Stimulated activated effector memory CD8-positive, alpha-beta T cell treated with anti-CD3 and anti-CD28 coated beads, Interleukin-12 subunit alpha, Interleukin-12 subunit beta, amount 100 ng/mL, for 72 hours (primary cell): ENCODE results near the gene KMT2C.
"Not testable (repeated sequence)": the region's sequence is repeated elsewhere in the genome, so short reads cannot be mapped to it uniquely, and the experiment has no call there.

ENCODE experiments used
- ATAC-seq: fragments of 150-1000 bp; cut with Tn5 transposase; 2 replicates; pipeline ENCODE4 v1.10.0; 2021
- DNase-seq, 2 donors: peaks; one replicate each; pipeline ENCODE4 v3.0.0; 2021 to 2022; ENCODE audit warnings: low spot score in 2 of 2
- H3K27ac Mint-ChIP-seq: one replicate; pipeline ENCODE4 v1.8.0; 2022; ENCODE audit warnings: mild to moderate bottlenecking, mixed read lengths
- H3K36me3 Mint-ChIP-seq: one replicate; pipeline ENCODE4 v1.8.0; 2022; ENCODE audit warnings: mild to moderate bottlenecking, mixed read lengths
- H3K4me1 Mint-ChIP-seq: one replicate; pipeline ENCODE4 v1.8.0; 2022; ENCODE audit warnings: mixed read lengths
- H3K4me3 Mint-ChIP-seq: one replicate; pipeline ENCODE4 v1.8.0; 2022; ENCODE audit warnings: mild to moderate bottlenecking, mixed read lengths
- H3K9me3 Mint-ChIP-seq: one replicate; pipeline ENCODE4 v1.8.0; 2022; ENCODE audit warnings: mixed read lengths

Gene KMT2C

DNA sequence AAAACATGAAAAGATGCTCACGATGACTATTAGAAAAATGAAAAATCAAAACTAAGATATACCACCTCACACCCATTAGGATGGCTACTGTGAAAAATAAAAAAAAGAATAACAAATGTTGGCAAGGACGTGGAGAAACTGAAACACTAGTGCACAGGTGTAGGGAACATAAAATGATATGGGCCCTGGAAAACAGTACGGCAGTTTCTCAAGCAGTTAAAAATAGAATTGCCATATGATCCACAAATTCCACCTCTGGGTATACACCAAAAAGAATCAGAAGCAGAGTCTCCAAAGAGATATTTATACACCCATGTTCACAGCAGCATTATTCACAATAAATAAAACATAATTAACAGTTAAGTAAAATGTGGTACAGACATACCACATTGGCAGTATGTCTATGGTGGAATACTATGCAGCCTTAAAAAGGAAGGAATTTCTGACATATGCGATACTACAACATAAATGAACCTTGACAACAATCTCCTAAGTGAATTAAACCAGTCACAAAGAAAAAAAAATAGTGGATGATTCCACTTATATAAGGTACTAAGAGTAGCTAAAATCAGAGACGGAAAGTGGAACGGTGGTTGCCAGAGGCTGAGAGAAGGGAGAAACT is 69.7 kb downstream of the KMT2C start:
- H3K4me3 Mint-ChIP-seq, result no peak overlapping the region
- ATAC-seq, result no peak
- H3K4me1 Mint-ChIP-seq, result peaks cover 61% of the 10 kb centered on the region
- DNase-seq, result no peak
- H3K9me3 Mint-ChIP-seq, result peaks cover 6% of the 10 kb centered on the region
- no peak overlapping the region for H3K27ac Mint-ChIP-seq
- H3K36me3 Mint-ChIP-seq, result no peaks in the 10 kb centered on the region

DNA sequence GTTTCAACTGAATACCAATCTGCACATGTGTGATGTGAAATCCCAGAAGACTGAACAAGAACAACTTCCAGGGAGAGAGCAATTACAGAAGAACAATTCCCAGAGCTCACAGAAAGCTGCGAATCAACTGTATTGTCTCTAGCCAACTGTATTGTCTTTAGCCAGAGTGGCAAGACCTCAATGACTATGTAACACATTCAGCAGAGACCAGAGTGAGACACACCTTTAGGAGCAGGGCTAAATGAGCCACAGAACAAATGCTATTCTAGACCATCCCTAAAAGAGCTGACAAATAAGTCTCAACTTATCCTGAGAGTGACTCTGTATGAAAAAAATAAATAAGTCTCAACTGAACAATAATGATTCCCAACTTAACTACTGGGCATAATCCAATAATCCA is 72.0 kb downstream of the KMT2C start:
- peak overlapping the region; percentile 47 for H3K27ac Mint-ChIP-seq
- no peaks in the 10 kb centered on the region for H3K36me3 Mint-ChIP-seq
- ATAC-seq (no peak), DNase-seq (no peak)
- H3K4me3 Mint-ChIP-seq, result no peak overlapping the region
- peaks cover 50% of the 10 kb centered on the region for H3K4me1 Mint-ChIP-seq
- peaks cover 6% of the 10 kb centered on the region for H3K9me3 Mint-ChIP-seq

DNA sequence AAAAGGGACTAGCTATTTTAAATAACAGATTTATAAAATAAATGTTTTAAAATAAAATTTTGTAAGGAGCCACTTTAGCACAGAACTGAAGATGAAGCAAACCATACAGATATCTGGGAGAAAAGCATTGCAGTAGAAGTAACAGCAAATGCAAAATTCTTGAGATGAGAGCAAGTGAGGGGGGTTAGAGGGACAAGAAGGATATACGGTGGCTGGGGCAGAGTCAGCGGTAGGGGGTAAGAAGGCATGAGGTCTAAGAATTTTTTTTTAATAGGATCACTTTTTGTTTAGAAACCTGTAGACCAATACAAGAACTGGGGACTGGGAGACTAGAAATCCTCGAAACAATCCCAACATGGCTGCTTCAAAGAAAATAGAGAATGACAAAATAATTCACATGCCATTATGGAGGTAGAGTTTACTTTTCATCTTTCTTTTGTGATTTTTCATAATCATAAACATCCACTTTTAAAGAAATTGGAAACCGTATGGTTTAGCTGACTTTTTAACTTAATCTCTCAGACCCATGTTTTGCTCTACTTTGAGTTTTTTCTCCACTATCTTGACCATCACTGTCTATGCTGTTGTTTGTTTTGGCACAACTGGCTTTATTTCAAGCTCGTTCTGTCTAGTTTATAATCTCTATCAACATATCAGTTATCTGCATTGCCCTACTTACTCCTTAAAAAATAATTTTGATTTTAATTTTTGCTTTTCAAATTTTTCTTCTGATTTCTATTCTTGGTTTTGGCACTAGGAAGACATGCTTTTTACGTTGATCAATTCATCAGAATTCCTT is 73.5 kb downstream of the KMT2C start:
- Mint-ChIP-seq H3K4me3 (no peak overlapping the region), H3K27ac (peak overlapping the region; percentile 47), H3K4me1 (peaks cover 40% of the 10 kb centered on the region), H3K36me3 (no peaks in the 10 kb centered on the region), H3K9me3 (peaks cover 6% of the 10 kb centered on the region)
- ATAC-seq (no peak), DNase-seq (no peak)

DNA sequence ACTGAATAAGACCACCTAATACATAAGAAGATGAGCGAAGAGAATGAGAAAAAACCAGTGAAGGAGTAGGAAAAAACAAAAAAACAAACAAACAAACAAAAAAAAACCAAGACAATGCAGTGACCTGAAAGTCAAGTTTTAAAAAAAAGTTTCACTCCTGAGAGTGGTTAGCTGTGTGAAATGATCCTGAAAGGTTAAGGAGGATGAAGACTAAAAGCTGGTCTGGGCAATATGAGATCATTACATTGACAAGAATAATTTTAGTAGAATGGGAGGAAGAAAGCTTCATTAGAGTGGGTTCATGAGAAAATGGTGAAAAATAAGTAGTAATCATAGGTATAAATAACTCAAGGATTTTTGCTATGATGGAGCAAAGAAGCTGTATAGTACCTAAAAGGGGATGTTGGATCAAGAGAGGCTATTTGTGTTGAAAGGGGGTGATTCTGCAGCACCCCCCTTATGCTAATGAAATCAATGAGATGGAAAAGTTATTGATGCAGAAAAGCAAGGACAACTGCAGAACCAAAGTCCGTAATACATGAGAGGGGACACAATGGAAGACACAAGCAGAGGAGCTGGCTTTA is 80.2 kb downstream of the KMT2C start:
- no peak overlapping the region for H3K27ac Mint-ChIP-seq
- DNase-seq, result no peak
- H3K9me3 Mint-ChIP-seq, result peaks cover 2% of the 10 kb centered on the region
- H3K4me3 Mint-ChIP-seq, result no peak overlapping the region
- peaks cover 23% of the 10 kb centered on the region for H3K4me1 Mint-ChIP-seq
- ATAC-seq, result no peak
- peaks cover 48% of the 10 kb centered on the region for H3K36me3 Mint-ChIP-seq

DNA sequence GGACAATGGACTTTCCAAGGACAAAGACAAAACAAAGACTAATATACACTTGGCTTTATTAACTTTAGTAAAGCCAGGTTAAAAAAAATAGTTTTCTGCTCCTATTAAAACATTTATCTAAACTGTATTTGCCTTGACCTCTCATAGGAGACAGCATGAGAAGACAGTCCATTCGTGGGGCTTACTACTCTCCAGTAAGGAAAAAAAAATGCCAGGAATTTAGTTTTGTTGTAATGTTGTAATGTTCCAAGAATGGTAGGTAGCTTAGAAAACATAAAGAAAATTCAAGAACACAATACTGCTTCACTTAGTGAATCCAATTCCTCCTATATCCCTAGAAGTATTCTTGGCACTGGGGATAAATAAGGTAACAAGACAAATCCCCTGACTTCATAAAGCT is 81.7 kb downstream of the KMT2C start:
- DNase-seq, result no peak
- Mint-ChIP-seq H3K4me1 (peaks cover 23% of the 10 kb centered on the region), H3K9me3 (peaks cover 2% of the 10 kb centered on the region), H3K27ac (no peak overlapping the region), H3K4me3 (no peak overlapping the region), H3K36me3 (peaks cover 56% of the 10 kb centered on the region)
- no peak for ATAC-seq

DNA sequence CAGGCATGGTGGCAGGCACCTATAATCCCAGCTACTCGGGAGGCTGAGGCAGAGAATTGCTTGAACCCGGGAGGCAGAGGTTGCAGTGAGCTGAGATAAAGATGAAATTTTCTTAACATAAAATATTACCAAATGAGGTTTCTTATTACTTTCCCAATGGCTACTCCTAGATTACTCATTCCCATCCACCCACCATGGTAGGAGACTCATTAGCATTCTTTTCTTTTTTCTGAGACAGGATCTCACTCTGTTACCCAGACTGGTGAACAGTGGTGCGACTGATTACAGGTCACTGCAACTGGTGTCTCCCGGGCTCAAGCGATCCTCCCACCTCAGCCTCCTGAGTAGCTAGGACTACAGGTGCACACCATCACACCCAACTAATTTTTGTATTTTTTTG is 82.5 kb downstream of the KMT2C start:
- ATAC-seq, DNase-seq, H3K4me3 Mint-ChIP-seq, H3K9me3 Mint-ChIP-seq, H3K27ac Mint-ChIP-seq: not testable (repeated sequence)
- peaks cover 58% of the 10 kb centered on the region for H3K36me3 Mint-ChIP-seq
- H3K4me1 Mint-ChIP-seq, result peaks cover 23% of the 10 kb centered on the region

DNA sequence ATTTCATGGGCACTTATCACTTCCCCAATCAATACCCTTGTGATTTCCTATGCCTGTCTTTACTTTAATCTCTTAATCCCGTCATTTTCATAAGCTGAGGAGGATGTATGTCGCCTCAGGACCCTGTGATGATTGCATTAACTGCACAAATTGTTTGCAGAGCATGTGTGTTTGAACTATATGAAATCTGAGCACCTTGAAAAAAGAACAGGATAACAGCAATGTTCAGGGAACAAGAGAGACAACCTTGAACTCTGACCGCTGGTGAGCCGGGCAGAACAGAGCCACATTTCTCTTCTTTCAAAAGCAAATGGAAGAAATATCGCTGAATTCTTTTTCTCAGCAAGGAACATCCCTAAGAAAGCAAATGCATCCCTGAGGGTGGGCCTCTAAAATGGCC is 84.1 kb downstream of the KMT2C start:
- H3K27ac Mint-ChIP-seq, DNase-seq, ATAC-seq, H3K9me3 Mint-ChIP-seq, H3K4me3 Mint-ChIP-seq: not testable (repeated sequence)
- H3K4me1 Mint-ChIP-seq, result peaks cover 23% of the 10 kb centered on the region
- peaks cover 62% of the 10 kb centered on the region for H3K36me3 Mint-ChIP-seq

DNA sequence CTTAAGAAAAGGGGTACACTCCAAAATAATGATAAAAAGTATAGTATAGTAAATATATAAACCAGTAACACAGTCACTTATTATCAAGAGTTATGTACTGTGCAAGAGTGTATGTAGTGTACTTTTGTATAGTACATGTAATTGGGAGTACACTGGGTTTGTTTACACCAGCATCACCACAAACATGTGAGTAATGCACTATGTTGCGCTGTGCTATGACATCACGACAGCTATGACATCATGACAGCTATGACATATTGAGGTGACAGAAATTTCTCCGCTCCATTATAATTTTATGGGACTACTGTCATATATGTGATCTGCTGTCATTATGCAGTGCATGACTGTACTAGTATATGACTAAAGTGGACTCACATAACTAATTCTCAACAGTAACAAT is 84.6 kb downstream of the KMT2C start:
- H3K9me3 Mint-ChIP-seq, result peaks cover 2% of the 10 kb centered on the region
- peaks cover 59% of the 10 kb centered on the region for H3K36me3 Mint-ChIP-seq
- H3K27ac Mint-ChIP-seq, result no peak overlapping the region
- ATAC-seq (no peak), DNase-seq (no peak)
- peaks cover 23% of the 10 kb centered on the region for H3K4me1 Mint-ChIP-seq
- H3K4me3 Mint-ChIP-seq, result no peak overlapping the region

DNA sequence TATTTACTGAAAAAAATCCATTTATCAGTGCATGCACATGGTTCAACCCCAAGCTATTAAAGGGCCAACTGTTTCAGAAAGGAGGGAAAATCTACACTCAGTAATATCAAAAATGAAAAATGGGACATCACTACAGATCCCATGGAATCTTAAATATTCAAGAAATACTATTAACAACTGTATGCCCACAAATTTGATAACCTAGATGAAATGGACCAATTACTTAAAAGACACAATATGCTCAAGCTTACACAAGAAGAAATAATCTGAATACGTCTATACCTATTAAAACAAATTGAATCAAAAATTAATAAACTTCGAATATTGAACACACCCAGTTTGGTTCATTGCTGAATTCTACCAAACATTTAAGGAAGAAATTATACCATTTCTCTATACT is 87.9 kb downstream of the KMT2C start:
- ATAC-seq (no peak), DNase-seq (no peak)
- Mint-ChIP-seq H3K9me3 (peaks cover 2% of the 10 kb centered on the region), H3K4me3 (no peak overlapping the region), H3K27ac (no peak overlapping the region), H3K4me1 (peaks cover 23% of the 10 kb centered on the region), H3K36me3 (peaks cover 35% of the 10 kb centered on the region)

DNA sequence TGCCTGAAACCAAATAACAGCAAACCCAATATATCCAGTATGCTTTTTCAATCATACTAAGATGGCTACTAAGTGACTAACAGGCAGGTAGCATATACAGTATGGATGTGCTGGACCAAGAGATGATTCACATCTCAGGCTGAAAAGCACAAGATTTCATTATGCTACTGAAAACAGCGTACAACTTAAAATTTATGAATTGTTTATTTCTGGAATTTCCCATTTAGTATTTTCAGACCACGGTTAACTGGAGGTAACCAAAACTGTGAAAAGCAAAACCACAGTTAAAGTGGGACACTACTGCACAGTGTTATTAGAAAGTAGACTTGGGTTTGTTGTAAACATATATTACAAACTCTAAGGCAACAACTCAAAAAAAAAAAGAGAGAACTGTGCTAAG is 91.5 kb downstream of the KMT2C start:
- no peaks in the 10 kb centered on the region for H3K9me3 Mint-ChIP-seq
- DNase-seq (no peak), ATAC-seq (peak; percentile 97)
- peak overlapping the region; percentile 22 for H3K4me3 Mint-ChIP-seq
- H3K36me3 Mint-ChIP-seq, result peaks cover 18% of the 10 kb centered on the region
- peaks cover 31% of the 10 kb centered on the region for H3K4me1 Mint-ChIP-seq
- peak overlapping the region; percentile 83 for H3K27ac Mint-ChIP-seq

DNA sequence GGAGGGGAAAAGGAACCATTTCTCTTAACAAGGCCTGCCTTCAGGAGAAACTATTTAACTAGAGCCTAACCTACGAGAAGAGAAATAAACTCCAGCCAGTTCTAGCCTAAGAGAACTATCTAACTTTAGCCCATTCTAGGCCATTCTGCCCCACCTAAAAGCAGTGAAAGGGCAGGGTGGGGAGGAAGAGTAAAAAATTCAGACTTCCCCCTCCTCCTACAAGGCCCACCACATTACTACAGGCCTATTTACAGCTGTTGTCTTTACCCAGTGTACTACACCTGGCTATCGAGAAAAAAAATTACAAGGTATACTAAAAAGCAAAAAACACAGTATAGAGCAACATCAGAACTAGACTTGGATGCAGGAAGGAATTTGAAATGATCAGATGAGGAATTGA is 93.0 kb downstream of the KMT2C start:
- Mint-ChIP-seq H3K9me3 (no peaks in the 10 kb centered on the region), H3K4me3 (no peak overlapping the region), H3K4me1 (peaks cover 35% of the 10 kb centered on the region), H3K27ac (no peak overlapping the region), H3K36me3 (peaks cover 14% of the 10 kb centered on the region)
- no peak for DNase-seq
- ATAC-seq, result no peak

DNA sequence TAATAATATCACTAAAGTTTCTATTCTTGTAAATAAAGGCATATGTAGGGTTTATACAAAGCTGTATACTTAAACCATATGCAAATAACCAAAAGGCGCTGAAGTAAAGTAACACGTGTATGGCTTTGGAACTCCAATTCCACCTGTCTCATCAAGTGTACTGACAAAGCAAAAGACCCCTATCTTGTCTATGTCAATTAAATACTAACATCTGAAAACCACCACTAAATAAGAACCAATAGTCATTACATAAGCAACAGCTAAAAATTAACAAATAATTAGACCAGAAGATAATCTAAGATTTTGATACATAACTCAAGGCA is 93.9 kb downstream of the KMT2C start:
- ATAC-seq (no peak), DNase-seq (no peak)
- Mint-ChIP-seq H3K9me3 (no peaks in the 10 kb centered on the region), H3K4me1 (peaks cover 40% of the 10 kb centered on the region), H3K36me3 (peaks cover 11% of the 10 kb centered on the region), H3K27ac (no peak overlapping the region), H3K4me3 (no peak overlapping the region)

DNA sequence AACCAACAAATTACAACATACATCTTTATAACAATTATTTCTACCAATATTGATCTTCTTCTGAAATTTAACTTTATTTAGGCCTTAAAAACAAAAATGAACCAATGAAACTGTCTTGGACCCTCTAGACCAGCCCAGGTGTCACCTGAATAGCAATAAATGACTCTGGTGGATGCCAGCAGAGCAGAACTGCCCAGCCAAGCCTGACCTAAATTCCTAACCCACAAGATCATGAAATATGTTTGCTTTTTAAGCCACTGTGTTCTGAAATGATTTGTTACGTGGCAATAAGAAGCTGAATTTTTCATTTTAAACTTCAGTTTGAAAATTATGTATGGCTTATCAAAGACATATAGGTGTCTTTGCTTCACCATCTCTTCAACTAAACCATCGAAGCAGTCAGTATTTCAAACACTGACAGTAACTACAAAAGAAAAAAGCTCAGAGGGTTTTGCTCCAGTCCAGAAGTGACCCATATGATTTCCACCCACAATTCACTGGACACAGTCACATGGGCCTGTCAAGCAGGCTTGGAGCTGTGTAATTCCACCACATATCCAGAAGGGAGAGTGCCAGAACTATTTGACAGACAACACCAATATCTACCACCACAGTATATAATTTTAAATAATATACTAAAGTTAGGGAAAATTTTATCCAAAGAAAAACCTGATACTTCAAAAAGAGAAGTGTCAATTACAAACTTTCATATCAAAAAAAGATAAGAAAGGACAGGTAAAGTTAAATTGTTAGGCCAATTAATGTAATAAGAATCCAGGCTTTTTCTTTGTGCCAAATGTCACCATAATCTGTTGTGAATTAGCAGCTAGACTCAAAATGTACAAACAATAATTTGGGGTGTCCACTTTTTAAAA is 94.5 kb downstream of the KMT2C start:
- H3K4me1 Mint-ChIP-seq, result peaks cover 46% of the 10 kb centered on the region
- ATAC-seq (no peak), DNase-seq (no peak)
- peaks cover 7% of the 10 kb centered on the region for H3K36me3 Mint-ChIP-seq
- H3K27ac Mint-ChIP-seq, result no peak overlapping the region
- no peak overlapping the region for H3K4me3 Mint-ChIP-seq
- H3K9me3 Mint-ChIP-seq, result no peaks in the 10 kb centered on the region

DNA sequence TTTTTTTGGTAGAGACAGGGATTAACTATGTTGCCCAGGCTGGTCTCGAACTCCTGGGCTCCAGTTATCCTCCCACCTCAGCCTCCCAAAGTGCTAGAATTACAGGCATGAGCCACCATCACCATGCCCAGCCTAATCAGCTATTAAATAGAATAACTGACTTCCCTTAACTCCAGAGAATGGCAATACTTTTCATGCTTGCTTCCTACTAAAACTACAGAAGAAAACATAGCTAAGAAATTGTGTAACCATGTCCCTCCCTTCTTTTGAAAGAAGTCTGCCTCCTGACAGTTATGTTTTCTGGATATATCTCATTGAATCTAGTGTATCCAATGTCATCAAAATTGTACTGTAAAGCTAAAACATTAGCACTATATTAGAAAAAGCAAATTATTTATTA is 95.6 kb downstream of the KMT2C start:
- Mint-ChIP-seq H3K4me3 (no peak overlapping the region), H3K27ac (peak overlapping the region; percentile 37), H3K4me1 (peaks cover 57% of the 10 kb centered on the region), H3K9me3 (no peaks in the 10 kb centered on the region), H3K36me3 (peaks cover 7% of the 10 kb centered on the region)
- no peak for ATAC-seq
- DNase-seq, result no peak

DNA sequence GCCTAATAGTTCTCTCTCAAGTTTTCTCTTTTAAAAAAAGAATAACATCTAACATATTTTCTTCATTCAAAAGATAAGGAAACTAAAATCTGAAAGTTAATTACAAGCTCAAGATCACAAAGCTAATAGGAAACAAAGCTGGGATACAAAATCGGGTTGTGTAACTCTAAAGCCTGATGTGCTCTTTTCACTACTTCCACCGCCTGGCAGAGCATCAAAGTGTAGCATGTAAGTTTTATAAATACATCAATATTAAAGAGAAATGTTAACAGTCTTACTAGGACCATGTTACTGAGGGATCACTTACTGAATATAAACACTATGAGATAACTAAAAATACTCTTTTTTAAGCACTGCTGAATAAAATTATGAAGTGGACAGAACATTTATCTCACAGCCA is 97.2 kb downstream of the KMT2C start:
- no peak overlapping the region for H3K4me3 Mint-ChIP-seq
- H3K9me3 Mint-ChIP-seq, result no peaks in the 10 kb centered on the region
- ATAC-seq (no peak), DNase-seq (no peak)
- no peaks in the 10 kb centered on the region for H3K36me3 Mint-ChIP-seq
- peaks cover 55% of the 10 kb centered on the region for H3K4me1 Mint-ChIP-seq
- no peak overlapping the region for H3K27ac Mint-ChIP-seq
